HG03175 (cell line): ENCODE data around the gene SLC6A18.
"Not testable (repeated sequence)": the region's sequence is repeated elsewhere in the genome, so short reads cannot be mapped to it uniquely, and the experiment has no call there.

Experiments
- ATAC-seq: cut with Tn5 transposase; IDR thresholded peaks from one replicate; pipeline ENCODE4 v1.9.1; 2021; ENCODE audit warnings: mild to moderate bottlenecking, moderate library complexity; ENCODE audit not compliant: unreplicated experiment

SLC6A18 gene

GRCh38 chr5:1228120-1228519 lies 2.9 kb downstream of the SLC6A18 start:
- ATAC-seq = no peak

DNA sequence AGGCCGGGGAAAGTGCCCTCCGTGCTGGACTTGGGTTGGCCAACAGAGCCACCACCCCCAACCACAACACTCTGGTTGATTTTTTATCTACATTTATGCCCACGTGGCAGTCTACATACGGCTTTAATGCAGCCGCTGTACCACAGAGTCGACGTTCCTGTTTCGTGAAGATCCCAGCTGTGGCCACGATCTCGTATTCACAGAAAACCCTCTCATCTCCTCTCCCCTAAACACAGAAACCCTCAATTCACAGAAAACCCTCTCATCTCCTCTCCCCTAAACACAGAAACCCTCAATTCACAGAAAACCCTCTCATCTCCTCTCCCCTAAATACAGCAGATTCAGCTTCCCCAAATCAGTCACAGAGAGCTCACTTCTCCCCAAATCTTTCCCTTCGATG lies 3.8 kb downstream of the SLC6A18 start:
- ATAC-seq = not testable (repeated sequence)

GRCh38 chr5:1229822-1230221 lies 4.6 kb downstream of the SLC6A18 start:
- ATAC-seq = no peak

GRCh38 chr5:1230551-1230950 lies 5.4 kb downstream of the SLC6A18 start:
- ATAC-seq = no peak

- ATAC-seq = no peak
Observed at GRCh38 chr5:1231354-1231905, 6.2 kb downstream of the SLC6A18 start.

GRCh38 chr5:1232780-1233179 lies 7.6 kb downstream of the SLC6A18 start:
- ATAC-seq = no peak

GRCh38 chr5:1235379-1235778 lies 10.2 kb downstream of the SLC6A18 start:
- no peak for ATAC-seq

DNA sequence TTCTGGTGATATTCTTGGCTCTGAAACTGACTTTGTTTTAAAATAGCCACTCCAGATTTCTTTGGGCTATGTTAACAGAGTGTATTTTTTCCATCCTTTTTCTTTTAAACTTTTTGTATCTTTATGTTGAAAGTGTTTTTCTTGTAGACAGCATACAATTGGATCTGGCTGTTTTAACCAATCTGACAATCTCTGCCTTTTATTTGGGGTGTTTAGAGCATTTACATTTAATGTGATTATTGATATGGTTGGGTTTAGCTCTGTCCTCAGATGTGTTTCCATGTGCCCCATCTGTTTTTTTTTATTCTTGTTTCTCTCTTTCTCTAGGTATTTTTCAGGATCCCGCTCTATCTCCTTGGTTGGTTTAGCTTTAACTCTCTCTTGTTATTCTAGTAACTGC lies 10.7 kb downstream of the SLC6A18 start:
- ATAC-seq = no peak

DNA sequence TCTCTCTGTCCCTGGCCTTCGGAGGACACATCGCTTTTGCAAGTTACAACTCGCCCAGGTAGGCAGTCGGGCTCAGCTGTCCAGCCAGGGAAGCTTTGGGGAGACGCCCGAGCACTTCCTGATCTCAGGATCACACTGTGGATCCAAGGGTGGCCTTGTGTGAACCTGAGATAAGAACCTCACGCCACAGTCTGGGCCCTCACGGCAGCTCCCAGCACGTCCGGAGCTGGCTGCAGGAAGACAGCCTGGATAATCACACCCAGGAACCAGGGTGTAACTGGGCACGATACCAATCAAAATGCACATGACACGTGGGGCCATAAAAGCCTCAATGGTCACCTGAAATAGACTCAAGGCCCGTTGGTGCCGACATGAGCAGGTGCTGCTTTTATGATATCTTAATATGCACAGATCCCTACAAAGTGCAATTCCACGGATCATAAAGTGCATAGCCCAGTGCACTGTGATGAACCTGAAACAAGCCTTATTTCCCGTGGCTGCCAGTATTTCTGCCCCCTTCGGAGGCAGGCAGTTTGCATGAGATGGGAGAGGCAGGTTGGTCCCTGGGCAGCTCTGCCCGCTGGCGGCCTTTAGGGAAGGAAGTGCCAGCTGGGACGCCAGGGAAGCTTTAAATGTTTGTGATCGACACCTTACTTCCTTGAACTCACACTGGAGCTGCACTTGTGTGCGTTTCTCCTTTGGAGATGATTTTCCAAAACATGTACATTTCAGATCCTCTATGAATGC lies 14.5 kb downstream of the SLC6A18 start:
- ATAC-seq = no peak

GRCh38 chr5:1240496-1241260 lies 15.5 kb downstream of the SLC6A18 start:
- ATAC-seq = no peak

- no peak for ATAC-seq
Observed at GRCh38 chr5:1241509-1242080, 16.4 kb downstream of the SLC6A18 start.

DNA sequence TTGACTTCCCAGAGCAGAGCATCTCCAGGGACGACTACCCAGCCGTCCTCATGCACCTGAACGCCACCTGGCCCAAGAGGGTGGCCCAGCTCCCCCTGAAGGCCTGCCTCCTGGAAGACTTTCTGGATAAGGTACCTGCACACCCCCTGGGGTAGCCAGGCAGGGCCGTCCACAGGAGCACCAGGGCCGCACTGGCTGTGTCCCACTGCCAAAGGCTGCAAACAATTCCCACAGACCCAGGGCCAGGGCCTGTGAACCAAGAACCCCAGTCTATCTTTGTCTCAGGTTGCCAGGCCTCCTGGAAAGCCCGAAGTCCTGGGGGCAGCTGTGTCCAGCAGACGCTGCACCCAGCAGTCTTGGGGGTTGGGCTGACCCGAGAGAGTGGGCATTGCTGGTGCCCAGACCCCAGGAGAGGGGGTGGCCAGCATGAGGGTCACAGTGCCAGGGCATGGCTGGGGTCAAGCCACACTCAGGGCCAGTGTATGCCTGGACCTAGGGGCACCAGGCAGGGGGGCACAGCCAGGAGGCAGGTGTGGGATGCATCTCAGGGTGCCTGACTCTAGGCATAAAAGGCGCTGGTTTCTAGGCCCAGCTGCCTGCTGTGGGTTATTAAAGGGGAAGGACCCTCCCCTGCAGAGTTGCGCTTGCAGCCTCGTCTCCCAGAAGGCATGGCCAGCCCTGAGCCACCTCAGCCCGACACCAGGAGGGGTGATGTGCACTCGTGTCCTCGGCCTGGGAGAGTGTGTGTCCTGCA lies 17.7 kb downstream of the SLC6A18 start:
- no peak for ATAC-seq

DNA sequence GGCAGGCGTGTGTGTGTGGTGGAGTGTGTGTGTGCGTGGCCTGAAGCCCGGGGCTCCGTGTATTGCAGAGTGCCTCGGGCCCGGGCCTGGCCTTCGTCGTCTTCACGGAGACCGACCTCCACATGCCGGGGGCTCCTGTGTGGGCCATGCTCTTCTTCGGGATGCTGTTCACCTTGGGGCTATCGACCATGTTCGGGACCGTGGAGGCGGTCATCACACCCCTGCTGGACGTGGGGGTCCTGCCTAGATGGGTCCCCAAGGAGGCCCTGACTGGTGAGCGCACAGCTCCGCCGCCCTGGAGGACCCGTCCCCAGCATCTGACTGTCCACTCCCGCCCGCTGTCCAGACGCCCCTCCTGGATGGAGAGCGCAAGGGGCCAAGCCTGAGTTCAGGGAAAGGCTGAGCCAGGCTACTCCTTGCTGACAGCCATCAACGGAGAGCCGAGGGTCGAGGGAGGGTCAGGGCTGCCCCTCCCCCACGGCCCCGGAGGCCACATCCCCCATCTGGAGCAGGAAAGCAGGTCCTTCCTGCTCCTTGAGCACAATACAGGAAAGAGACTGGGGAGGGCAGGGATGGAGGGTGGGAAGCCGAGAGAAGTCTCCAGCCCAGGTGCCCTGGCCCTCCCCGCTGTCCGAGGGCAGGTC lies 18.4 kb downstream of the SLC6A18 start:
- ATAC-seq = no peak

GRCh38 chr5:1244255-1244654 lies 19.1 kb downstream of the SLC6A18 start:
- ATAC-seq = no peak

DNA sequence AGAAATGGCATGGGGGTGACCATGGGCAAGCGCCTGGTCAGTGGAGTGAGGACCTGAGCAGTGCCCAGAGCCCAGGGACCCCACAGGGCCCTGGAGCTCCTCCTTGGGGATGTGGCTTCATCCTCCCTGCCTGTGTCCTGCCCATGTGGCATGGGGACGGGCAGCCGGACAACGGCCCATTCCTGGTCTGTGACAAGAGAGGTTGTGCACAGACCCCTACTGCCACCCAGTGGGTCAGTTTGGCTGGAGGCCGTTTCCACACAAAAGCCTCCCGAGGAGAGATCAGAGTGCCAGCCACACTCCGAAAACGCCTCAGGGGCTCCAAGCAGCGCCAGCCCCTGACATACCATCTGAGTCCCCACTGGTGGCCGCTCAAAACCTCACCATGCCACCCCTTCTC lies 19.8 kb downstream of the SLC6A18 start:
- ATAC-seq = no peak

- ATAC-seq = no peak
Observed at GRCh38 chr5:1245905-1246576, 20.9 kb downstream of the SLC6A18 start.

GRCh38 chr5:1246711-1247431 lies 21.7 kb downstream of the SLC6A18 start:
- no peak for ATAC-seq

GRCh38 chr5:1247811-1248210 lies 22.6 kb downstream of the SLC6A18 start:
- no peak for ATAC-seq
